HFFc6 (cell line): ENCODE measurements around the gene ZNF664. TPM values are rescaled to one million over a fixed set of nuclear protein-coding genes. Genes with fewer than 3 reads are reported as not detected.

ENCODE experiments used
- DNase-seq: peaks from one replicate; pipeline ENCODE4 v3.0.0-alpha.2; 2018
- H3K27ac Mint-ChIP-seq: 2 replicates; pipeline ENCODE4 v1.8.0; 2020; ENCODE audit warnings: mild to moderate bottlenecking, mixed read lengths
- H3K27me3 Mint-ChIP-seq: 2 replicates; pipeline ENCODE4 v1.8.0; 2021; ENCODE audit warnings: mild to moderate bottlenecking, moderate library complexity, mixed read lengths; ENCODE audit not compliant: insufficient read depth
- H3K36me3 Mint-ChIP-seq: 2 replicates; pipeline ENCODE4 v1.8.0; 2021; ENCODE audit warnings: low read depth, mixed read lengths
- H3K4me1 Mint-ChIP-seq: 2 replicates; pipeline ENCODE4 v1.8.0; 2020; ENCODE audit warnings: low read depth, mixed read lengths
- H3K4me3 Mint-ChIP-seq: 2 replicates; pipeline ENCODE4 v1.8.0; 2020; ENCODE audit warnings: mild to moderate bottlenecking, moderate library complexity, mixed read lengths
- H3K9me3 Mint-ChIP-seq: 2 replicates; pipeline ENCODE4 v1.8.0; 2020; ENCODE audit warnings: mild to moderate bottlenecking, mixed read lengths
- total RNA-seq, 6 experiments: library from RNA; stranded (reverse); fragmentation: NEBNext Ultra II Directional; extraction: Animal tissue kit (Norgen Biotek cat#: 25700); gene quantifications; 2 replicates in 1 of 6; 3 replicates in 5 of 6; pipeline ENCODE4 v1.2.3, GENCODE V29; 2021
- TF ChIP-seq, protein P1 (sequence below): fragments of 200-600 bp; sonication (generic); IDR thresholded peaks from 2 replicates; pipeline ENCODE4 v1.5.0; 2021; ENCODE audit warnings: antibody characterized with exemption, mild to moderate bottlenecking

The ZNF664 gene
- total RNA-seq, 6 experiments from 2014 or later, result 49.1 to 55.2 (median 53.4) TPM

DNA sequence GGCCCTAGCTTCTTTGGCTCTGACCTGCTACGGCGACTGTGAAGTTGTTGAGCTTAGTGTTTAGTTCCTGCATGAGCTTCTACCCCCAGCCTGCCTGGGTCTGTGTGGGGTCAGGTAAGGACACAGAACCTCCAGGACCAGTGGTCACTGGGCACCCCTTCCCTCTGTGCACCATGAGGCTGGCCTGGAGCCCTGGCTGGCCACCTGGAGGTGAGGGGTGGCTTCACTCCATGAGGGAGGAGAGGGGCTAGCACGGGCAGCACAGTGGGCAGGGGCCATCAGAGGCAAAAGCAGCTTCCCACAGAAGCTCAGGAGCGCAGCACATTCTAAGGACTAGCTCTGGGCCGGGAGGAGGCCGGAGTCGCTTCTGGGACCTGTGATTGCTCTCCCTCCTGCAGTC, 37.1 kb upstream of the ZNF664 start:
- peaks cover 16% of the 10 kb centered on the region for H3K4me1 Mint-ChIP-seq
- no peaks in the 10 kb centered on the region for H3K9me3 Mint-ChIP-seq
- DNase-seq, result no peak
- no peak overlapping the region for H3K27ac Mint-ChIP-seq
- no peak overlapping the region for H3K4me3 Mint-ChIP-seq
- TF ChIP-seq, protein P1, sequence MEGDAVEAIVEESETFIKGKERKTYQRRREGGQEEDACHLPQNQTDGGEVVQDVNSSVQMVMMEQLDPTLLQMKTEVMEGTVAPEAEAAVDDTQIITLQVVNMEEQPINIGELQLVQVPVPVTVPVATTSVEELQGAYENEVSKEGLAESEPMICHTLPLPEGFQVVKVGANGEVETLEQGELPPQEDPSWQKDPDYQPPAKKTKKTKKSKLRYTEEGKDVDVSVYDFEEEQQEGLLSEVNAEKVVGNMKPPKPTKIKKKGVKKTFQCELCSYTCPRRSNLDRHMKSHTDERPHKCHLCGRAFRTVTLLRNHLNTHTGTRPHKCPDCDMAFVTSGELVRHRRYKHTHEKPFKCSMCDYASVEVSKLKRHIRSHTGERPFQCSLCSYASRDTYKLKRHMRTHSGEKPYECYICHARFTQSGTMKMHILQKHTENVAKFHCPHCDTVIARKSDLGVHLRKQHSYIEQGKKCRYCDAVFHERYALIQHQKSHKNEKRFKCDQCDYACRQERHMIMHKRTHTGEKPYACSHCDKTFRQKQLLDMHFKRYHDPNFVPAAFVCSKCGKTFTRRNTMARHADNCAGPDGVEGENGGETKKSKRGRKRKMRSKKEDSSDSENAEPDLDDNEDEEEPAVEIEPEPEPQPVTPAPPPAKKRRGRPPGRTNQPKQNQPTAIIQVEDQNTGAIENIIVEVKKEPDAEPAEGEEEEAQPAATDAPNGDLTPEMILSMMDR, result no peak
- H3K27me3 Mint-ChIP-seq, result peaks cover 6% of the 10 kb centered on the region
- H3K36me3 Mint-ChIP-seq, result peaks cover 26% of the 10 kb centered on the region

DNA sequence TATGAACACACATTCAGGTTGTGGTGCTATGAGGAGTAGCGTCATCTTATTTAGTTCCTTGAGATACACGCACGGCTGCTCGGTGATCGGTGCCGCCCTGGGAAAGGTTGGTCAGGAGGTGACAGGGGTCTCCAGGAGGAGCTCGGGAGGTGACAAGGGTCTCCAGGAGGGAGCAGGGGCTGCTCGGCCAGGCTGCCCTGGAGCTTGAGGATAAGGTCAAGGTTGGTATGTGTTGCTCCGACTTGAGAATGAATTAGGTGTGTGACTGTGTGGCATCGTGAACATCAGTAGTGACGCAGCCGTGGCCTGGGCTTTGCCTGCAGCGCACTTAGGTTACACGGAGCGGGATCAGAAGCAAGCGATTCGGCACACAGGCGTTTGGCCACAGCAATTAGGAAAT, 36.5 kb upstream of the ZNF664 start:
- DNase-seq, result no peak
- H3K9me3 Mint-ChIP-seq, result no peaks in the 10 kb centered on the region
- H3K27me3 Mint-ChIP-seq, result peaks cover 6% of the 10 kb centered on the region
- no peak overlapping the region for H3K27ac Mint-ChIP-seq
- TF ChIP-seq, protein P1, result no peak
- H3K4me1 Mint-ChIP-seq, result peaks cover 16% of the 10 kb centered on the region
- H3K4me3 Mint-ChIP-seq, result no peak overlapping the region
- peaks cover 29% of the 10 kb centered on the region for H3K36me3 Mint-ChIP-seq

DNA sequence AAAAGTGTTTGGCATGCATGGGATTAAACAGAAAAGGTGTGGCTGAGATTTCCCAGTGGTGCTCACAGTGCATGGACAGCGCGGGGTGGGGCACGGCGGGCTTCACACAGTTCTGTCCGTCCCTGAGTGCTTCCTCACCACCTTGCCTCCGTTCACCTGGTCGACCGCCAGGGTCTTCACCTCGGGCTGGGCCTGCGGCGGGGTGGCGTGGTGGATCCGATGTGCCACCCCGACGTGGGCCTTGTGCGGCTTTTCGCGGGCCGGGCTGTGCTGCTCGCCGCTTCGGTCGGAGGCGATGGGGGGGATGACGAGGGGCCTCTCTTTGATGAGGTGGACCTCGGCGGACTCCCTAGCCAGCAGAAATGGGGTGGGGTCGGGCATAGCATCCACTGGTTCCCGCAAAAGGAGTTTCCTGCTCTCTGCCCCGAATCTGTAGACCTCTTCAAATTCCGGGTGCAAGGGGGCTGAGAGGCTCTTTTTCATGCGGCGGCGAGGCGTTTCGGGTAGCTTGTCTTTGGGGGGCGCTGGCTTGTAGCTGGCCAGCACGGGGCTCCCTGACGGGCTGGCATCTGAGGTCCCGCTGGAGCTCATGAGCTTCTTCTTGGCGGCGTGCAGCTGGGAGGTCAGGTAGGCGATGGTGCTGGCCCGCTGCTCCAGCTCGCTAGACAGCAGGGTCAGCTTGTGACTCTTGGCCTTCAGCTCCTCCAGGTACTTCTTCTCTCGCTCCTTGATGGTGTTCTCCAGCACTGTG, 35.9 kb upstream of the ZNF664 start:
- DNase-seq, result no peak
- Mint-ChIP-seq H3K27ac (no peak overlapping the region), H3K27me3 (peaks cover 6% of the 10 kb centered on the region), H3K36me3 (peaks cover 35% of the 10 kb centered on the region), H3K4me3 (no peak overlapping the region), H3K9me3 (peaks cover 5% of the 10 kb centered on the region; the same call in 1 of the 2 replicates), H3K4me1 (peaks cover 22% of the 10 kb centered on the region)
- TF ChIP-seq, protein P1, result no peak

DNA sequence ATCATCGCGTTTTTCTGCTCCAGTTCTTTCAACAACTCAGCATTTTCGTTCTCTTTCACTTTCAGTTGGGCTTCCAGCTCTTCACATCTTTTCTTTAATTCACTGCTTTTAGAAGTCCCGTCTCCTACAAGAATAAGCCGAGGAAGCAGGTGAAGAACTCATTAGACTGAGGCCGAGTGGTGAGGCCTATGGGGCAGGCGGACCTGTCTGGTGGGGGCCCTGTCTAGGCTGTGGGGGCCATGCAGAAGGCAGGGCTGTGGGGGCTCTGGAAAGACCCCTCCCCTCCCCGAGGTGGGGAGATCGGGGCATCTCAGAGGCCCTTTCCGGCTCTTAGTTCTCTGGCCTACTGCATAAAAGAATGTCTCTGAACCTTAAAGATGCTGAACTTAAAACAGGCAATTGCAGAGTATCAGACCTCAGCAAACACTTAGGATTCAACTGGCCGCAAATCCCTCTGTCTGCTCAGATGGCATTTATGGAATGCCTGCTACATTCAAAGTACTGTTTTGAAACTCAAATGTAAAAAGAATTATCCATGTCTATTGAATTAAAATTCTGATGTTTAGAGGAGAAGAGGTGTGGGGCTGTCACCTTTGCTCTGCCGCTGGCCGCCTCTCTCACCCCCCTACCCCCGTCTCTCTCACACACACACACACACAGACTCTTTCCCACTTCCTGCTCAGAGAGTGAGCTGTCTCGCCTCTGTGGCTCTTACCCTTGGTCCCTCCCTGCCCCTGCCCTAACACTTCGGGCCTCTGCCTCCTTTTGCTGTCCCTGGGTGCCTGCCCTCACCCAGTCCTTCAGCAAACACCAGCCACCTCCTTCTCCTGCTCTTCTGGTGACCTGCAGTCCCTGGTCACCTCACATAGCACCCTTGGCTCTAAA, 35.1 kb upstream of the ZNF664 start:
- no peak for DNase-seq
- H3K36me3 Mint-ChIP-seq, result peaks cover 43% of the 10 kb centered on the region
- TF ChIP-seq, protein P1, result no peak
- H3K9me3 Mint-ChIP-seq, result peaks cover 11% of the 10 kb centered on the region; the same call in 1 of the 2 replicates
- H3K27ac Mint-ChIP-seq, result peak overlapping the region; percentile 8; the same call in 1 of the 2 replicates
- no peak overlapping the region for H3K4me3 Mint-ChIP-seq
- H3K27me3 Mint-ChIP-seq, result peaks cover 6% of the 10 kb centered on the region
- H3K4me1 Mint-ChIP-seq, result peaks cover 30% of the 10 kb centered on the region

DNA sequence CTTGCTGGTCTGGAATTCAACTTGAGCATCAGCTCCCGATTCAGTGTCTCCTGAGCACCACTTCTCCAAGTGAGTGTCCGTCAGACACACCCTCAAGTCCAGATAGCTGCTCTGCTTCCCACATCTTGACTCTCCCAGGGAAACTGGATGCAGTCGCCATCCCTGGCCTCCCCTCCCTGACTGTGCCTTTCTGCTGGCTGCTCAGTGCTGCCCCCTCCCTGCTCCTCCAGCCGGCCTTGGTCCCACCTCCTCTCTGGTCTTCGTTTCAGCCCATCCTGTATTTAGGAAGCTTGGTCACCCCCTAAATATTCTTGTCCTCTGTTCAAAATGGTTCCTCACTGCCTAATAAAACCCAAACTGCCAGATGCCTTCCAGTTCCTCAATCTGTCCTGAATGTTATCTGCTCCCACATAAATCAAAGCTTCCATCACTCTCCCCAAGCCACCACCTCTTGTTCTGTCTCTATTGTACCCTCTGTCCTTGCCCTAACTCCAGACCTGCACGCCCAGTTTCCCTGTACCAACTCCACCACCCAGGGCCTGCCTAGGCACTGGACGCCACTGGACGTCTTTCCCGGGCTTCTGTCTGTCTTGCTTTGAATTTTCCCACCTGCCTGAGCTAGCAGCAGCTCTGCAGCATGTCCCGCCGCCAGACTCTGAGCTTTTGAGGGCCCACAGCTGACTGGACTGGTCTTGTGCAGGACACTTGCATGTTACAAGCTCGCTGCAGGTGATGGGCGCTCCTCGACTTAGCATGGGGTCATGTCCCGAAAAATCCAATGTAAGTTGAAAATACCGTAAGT, 34.1 kb upstream of the ZNF664 start:
- peak overlapping the region; percentile 8; the same call in 1 of the 2 replicates for H3K27ac Mint-ChIP-seq
- TF ChIP-seq, protein P1, result peak; percentile 70
- H3K36me3 Mint-ChIP-seq, result peaks cover 44% of the 10 kb centered on the region
- peaks cover 30% of the 10 kb centered on the region for H3K4me1 Mint-ChIP-seq
- peaks cover 11% of the 10 kb centered on the region; the same call in 1 of the 2 replicates for H3K9me3 Mint-ChIP-seq
- peaks cover 4% of the 10 kb centered on the region; the same call in 1 of the 2 replicates for H3K27me3 Mint-ChIP-seq
- no peak overlapping the region for H3K4me3 Mint-ChIP-seq
- DNase-seq, result no peak
